ENCODE measurements around the gene CERS6. TPM values are rescaled to one million over a fixed set of nuclear protein-coding genes. Genes with fewer than 3 reads are reported as not detected.

Gene CERS6
- total and polyA plus RNA-seq, 2 experiments from 2014 or later: 7.4 to 35.0 TPM

- TF ChIP-seq STAT1 (IDR thresholded peaks at IDR 0.05; ENCODE audit: unreplicated experiment): no peak
- no peak for TF ChIP-seq NANOG (IDR thresholded peaks at IDR 0.05; ENCODE audit: borderline replicate concordance)
- TF ChIP-seq EZH2phosphoT487 (IDR thresholded peaks at IDR 0.05; ENCODE audit: unreplicated experiment): no peak
- TF ChIP-seq, protein P1, sequence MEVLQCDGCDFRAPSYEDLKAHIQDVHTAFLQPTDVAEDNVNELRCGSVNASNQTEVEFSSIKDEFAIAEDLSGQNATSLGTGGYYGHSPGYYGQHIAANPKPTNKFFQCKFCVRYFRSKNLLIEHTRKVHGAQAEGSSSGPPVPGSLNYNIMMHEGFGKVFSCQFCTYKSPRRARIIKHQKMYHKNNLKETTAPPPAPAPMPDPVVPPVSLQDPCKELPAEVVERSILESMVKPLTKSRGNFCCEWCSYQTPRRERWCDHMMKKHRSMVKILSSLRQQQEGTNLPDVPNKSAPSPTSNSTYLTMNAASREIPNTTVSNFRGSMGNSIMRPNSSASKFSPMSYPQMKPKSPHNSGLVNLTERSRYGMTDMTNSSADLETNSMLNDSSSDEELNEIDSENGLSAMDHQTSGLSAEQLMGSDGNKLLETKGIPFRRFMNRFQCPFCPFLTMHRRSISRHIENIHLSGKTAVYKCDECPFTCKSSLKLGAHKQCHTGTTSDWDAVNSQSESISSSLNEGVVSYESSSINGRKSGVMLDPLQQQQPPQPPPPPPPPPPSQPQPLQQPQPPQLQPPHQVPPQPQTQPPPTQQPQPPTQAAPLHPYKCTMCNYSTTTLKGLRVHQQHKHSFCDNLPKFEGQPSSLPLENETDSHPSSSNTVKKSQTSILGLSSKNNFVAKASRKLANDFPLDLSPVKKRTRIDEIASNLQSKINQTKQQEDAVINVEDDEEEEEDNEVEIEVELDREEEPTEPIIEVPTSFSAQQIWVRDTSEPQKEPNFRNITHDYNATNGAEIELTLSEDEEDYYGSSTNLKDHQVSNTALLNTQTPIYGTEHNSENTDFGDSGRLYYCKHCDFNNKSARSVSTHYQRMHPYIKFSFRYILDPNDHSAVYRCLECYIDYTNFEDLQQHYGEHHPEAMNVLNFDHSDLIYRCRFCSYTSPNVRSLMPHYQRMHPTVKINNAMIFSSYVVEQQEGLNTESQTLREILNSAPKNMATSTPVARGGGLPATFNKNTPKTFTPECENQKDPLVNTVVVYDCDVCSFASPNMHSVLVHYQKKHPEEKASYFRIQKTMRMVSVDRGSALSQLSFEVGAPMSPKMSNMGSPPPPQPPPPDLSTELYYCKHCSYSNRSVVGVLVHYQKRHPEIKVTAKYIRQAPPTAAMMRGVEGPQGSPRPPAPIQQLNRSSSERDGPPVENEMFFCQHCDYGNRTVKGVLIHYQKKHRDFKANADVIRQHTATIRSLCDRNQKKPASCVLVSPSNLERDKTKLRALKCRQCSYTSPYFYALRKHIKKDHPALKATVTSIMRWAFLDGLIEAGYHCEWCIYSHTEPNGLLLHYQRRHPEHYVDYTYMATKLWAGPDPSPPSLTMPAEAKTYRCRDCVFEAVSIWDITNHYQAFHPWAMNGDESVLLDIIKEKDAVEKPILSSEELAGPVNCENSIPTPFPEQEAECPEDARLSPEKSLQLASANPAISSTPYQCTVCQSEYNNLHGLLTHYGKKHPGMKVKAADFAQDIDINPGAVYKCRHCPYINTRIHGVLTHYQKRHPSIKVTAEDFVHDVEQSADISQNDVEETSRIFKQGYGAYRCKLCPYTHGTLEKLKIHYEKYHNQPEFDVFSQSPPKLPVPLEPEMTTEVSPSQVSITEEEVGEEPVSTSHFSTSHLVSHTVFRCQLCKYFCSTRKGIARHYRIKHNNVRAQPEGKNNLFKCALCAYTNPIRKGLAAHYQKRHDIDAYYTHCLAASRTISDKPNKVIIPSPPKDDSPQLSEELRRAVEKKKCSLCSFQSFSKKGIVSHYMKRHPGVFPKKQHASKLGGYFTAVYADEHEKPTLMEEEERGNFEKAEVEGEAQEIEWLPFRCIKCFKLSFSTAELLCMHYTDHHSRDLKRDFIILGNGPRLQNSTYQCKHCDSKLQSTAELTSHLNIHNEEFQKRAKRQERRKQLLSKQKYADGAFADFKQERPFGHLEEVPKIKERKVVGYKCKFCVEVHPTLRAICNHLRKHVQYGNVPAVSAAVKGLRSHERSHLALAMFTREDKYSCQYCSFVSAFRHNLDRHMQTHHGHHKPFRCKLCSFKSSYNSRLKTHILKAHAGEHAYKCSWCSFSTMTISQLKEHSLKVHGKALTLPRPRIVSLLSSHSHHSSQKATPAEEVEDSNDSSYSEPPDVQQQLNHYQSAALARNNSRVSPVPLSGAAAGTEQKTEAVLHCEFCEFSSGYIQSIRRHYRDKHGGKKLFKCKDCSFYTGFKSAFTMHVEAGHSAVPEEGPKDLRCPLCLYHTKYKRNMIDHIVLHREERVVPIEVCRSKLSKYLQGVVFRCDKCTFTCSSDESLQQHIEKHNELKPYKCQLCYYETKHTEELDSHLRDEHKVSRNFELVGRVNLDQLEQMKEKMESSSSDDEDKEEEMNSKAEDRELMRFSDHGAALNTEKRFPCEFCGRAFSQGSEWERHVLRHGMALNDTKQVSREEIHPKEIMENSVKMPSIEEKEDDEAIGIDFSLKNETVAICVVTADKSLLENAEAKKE (CRISPR knock-in tag; IDR thresholded peaks at IDR 0.05): no peak
- no peak for TF ChIP-seq ZNF114 (CRISPR knock-in tag; IDR thresholded peaks at IDR 0.05)
- TF ChIP-seq, protein P2, sequence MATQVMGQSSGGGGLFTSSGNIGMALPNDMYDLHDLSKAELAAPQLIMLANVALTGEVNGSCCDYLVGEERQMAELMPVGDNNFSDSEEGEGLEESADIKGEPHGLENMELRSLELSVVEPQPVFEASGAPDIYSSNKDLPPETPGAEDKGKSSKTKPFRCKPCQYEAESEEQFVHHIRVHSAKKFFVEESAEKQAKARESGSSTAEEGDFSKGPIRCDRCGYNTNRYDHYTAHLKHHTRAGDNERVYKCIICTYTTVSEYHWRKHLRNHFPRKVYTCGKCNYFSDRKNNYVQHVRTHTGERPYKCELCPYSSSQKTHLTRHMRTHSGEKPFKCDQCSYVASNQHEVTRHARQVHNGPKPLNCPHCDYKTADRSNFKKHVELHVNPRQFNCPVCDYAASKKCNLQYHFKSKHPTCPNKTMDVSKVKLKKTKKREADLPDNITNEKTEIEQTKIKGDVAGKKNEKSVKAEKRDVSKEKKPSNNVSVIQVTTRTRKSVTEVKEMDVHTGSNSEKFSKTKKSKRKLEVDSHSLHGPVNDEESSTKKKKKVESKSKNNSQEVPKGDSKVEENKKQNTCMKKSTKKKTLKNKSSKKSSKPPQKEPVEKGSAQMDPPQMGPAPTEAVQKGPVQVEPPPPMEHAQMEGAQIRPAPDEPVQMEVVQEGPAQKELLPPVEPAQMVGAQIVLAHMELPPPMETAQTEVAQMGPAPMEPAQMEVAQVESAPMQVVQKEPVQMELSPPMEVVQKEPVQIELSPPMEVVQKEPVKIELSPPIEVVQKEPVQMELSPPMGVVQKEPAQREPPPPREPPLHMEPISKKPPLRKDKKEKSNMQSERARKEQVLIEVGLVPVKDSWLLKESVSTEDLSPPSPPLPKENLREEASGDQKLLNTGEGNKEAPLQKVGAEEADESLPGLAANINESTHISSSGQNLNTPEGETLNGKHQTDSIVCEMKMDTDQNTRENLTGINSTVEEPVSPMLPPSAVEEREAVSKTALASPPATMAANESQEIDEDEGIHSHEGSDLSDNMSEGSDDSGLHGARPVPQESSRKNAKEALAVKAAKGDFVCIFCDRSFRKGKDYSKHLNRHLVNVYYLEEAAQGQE (IDR thresholded peaks at IDR 0.05; ENCODE audit: unreplicated experiment): no peak
- no peak for TF ChIP-seq CREB1 (CRISPR knock-in tag; IDR thresholded peaks at IDR 0.05; ENCODE audit: low read depth)
- Mint-ChIP-seq H3K36me3 (ENCODE audit: low read depth) (peaks cover 9% of the 10 kb centered on the region; the same call in 1 of the 3 replicates), H3K9me3 (peaks cover 5% of the 10 kb centered on the region; the same call in 2 of the 3 replicates), H3K27ac (no peak overlapping the region), H3K4me3 (no peak overlapping the region), H3K4me1 (peaks cover 20% of the 10 kb centered on the region), H3K27me3 (ENCODE audit: insufficient read depth, low read depth, poor library complexity) (no peaks in the 10 kb centered on the region)
- Histone ChIP-seq H3F3A (replicated peaks; ENCODE audit: low read depth) (no peaks in the 10 kb centered on the region), H2AFZ (no peak overlapping the region), H3K79me2 (replicated peaks; ENCODE audit: insufficient read depth) (peaks cover 70% of the 10 kb centered on the region), H3K9me2 (ENCODE audit: insufficient read depth) (peaks cover 4% of the 10 kb centered on the region), H3K4me1 (ENCODE audit: insufficient read depth) (peaks cover 7% of the 10 kb centered on the region; the same call in 1 of the 2 replicates), H3K27me3 (ENCODE audit: insufficient read depth) (no peaks in the 10 kb centered on the region), H4K20me1 (replicated peaks; ENCODE audit: insufficient read depth) (0 out of 2 replicates have a peak, but pooled peaks cover 16% of the 10 kb centered on the region), H3K4me2 (no peak overlapping the region), H3K4me3 (no peak overlapping the region), H3K36me3 (ENCODE audit: insufficient read depth) (no peaks in the 10 kb centered on the region), H3K27ac (ENCODE audit: low read depth) (no peak overlapping the region)
- DNase-seq (ENCODE audit: low spot score) (no peak), ATAC-seq (no peak)
Observed at GRCh38 chr2:168503901-168504300, 47.8 kb downstream of the CERS6 start.
